ENCODE results near the gene PACC1. TPM values are rescaled to one million over a fixed set of nuclear protein-coding genes. Genes with fewer than 3 reads are reported as not detected.

PACC1 gene
- total and polyA plus RNA-seq, 2 experiments from 2014 or later: 9.4 to 10.4 TPM

GRCh38 chr1:212437179-212437798 is 22.6 kb upstream of the PACC1 start:
- H3K9me2 ChIP-seq (replicated peaks; ENCODE audit: insufficient read depth): no peaks in the 10 kb centered on the region
- WGBS (ENCODE audit: low lambda C conversion rate, missing lambda C conversion rate): 84% methylated on average over 4 of the region's 4 CpGs
- no peaks in the 10 kb centered on the region for H3K27me3 ChIP-seq
- no peak overlapping the region for H3K4me3 ChIP-seq
- no peak for TF ChIP-seq EZH2phosphoT487 (IDR thresholded peaks at IDR 0.05; ENCODE audit: low read depth, severe bottlenecking, unreplicated experiment)
- no peak for TF ChIP-seq CTCF (IDR thresholded peaks at IDR 0.05; ENCODE audit: poor library complexity)
- TF ChIP-seq EZH2 (IDR thresholded peaks at IDR 0.05; ENCODE audit: borderline replicate concordance): no peak
- no peak overlapping the region for H3K27ac ChIP-seq
- no peaks in the 10 kb centered on the region for H3K36me3 ChIP-seq (replicated peaks; ENCODE audit: insufficient read depth, low read depth)
- peaks cover 2% of the 10 kb centered on the region for H3K4me1 ChIP-seq (ENCODE audit: insufficient read depth)
- no peak overlapping the region for H2AFZ ChIP-seq
- no peak for DNase-seq (ENCODE audit: low spot score)
- H3K9me3 ChIP-seq (ENCODE audit: low read depth): no peaks in the 10 kb centered on the region
- peaks cover 35% of the 10 kb centered on the region for H3K79me2 ChIP-seq
- H4K20me1 ChIP-seq (ENCODE audit: insufficient read depth, poor library complexity, severe bottlenecking): no peaks in the 10 kb centered on the region
- H3K4me2 ChIP-seq: no peak overlapping the region

GRCh38 chr1:212434992-212435391 is 20.3 kb upstream of the PACC1 start:
- DNase-seq (ENCODE audit: low spot score): no peak
- Histone ChIP-seq H4K20me1 (ENCODE audit: insufficient read depth, poor library complexity, severe bottlenecking) (no peaks in the 10 kb centered on the region), H2AFZ (no peak overlapping the region), H3K36me3 (replicated peaks; ENCODE audit: insufficient read depth, low read depth) (no peaks in the 10 kb centered on the region), H3K27ac (no peak overlapping the region), H3K9me2 (replicated peaks; ENCODE audit: insufficient read depth) (no peaks in the 10 kb centered on the region), H3K27me3 (no peaks in the 10 kb centered on the region), H3K79me2 (peaks cover 30% of the 10 kb centered on the region), H3K4me3 (no peak overlapping the region), H3K4me2 (no peak overlapping the region), H3K9me3 (ENCODE audit: low read depth) (no peaks in the 10 kb centered on the region), H3K4me1 (ENCODE audit: insufficient read depth) (peaks cover 8% of the 10 kb centered on the region)
- 99% methylated on average over 4 of the region's 4 CpGs for WGBS (ENCODE audit: low lambda C conversion rate, missing lambda C conversion rate)
- TF ChIP-seq EZH2 (IDR thresholded peaks at IDR 0.05; ENCODE audit: borderline replicate concordance) (no peak), CTCF (IDR thresholded peaks at IDR 0.05; ENCODE audit: poor library complexity) (no peak), EZH2phosphoT487 (IDR thresholded peaks at IDR 0.05; ENCODE audit: low read depth, severe bottlenecking, unreplicated experiment) (no peak)

- Histone ChIP-seq H3K9me2 (replicated peaks; ENCODE audit: insufficient read depth) (no peaks in the 10 kb centered on the region), H3K4me2 (peak overlapping the region; percentile 93), H3K4me1 (ENCODE audit: insufficient read depth) (peaks cover 8% of the 10 kb centered on the region), H2AFZ (peak overlapping the region; percentile 70), H4K20me1 (ENCODE audit: insufficient read depth, poor library complexity, severe bottlenecking) (no peaks in the 10 kb centered on the region), H3K27me3 (no peaks in the 10 kb centered on the region), H3K79me2 (peaks cover 28% of the 10 kb centered on the region), H3K4me3 (peak overlapping the region; percentile 51), H3K27ac (peak overlapping the region; percentile 41), H3K9me3 (ENCODE audit: low read depth) (no peaks in the 10 kb centered on the region), H3K36me3 (replicated peaks; ENCODE audit: insufficient read depth, low read depth) (no peaks in the 10 kb centered on the region)
- TF ChIP-seq CTCF (IDR thresholded peaks at IDR 0.05; ENCODE audit: poor library complexity): no peak
- TF ChIP-seq EZH2phosphoT487 (IDR thresholded peaks at IDR 0.05; ENCODE audit: low read depth, severe bottlenecking, unreplicated experiment): no peak
- TF ChIP-seq EZH2 (IDR thresholded peaks at IDR 0.05; ENCODE audit: borderline replicate concordance): no peak
- WGBS (ENCODE audit: low lambda C conversion rate, missing lambda C conversion rate): 71% methylated on average over 16 of the region's 17 CpGs
- no peak for DNase-seq (ENCODE audit: low spot score)
These were observed 19.1 kb upstream of the PACC1 start for GRCh38 chr1:212433577-212434462.
